Tibial nerve (tissue), 3 donors: Measurements from ENCODE around the gene HMGXB4.

Source experiments
- POLR2A ChIP-seq, 2 donors: fragments of 450-650 bp; IDR thresholded peaks; one replicate each; pipeline ENCODE4 v1.6.1; 2017; ENCODE audit warnings: antibody characterized with exemption in 2 of 2, mild to moderate bottlenecking in 2 of 2, moderate library complexity in 2 of 2
- TF ChIP-seq, protein P1 (sequence below), 5 experiments: fragments of 200-600 bp in 3 of 5; fragments of 450-650 bp in 2 of 5; sonication (generic) in 3 of 5; IDR thresholded peaks; one replicate each; pipeline ENCODE4 v1.5.1; 2016 to 2019; ENCODE audit warnings: antibody characterized with exemption in 5 of 5, mild to moderate bottlenecking in 3 of 5, moderate library complexity in 2 of 5

- TF ChIP-seq, protein P1, sequence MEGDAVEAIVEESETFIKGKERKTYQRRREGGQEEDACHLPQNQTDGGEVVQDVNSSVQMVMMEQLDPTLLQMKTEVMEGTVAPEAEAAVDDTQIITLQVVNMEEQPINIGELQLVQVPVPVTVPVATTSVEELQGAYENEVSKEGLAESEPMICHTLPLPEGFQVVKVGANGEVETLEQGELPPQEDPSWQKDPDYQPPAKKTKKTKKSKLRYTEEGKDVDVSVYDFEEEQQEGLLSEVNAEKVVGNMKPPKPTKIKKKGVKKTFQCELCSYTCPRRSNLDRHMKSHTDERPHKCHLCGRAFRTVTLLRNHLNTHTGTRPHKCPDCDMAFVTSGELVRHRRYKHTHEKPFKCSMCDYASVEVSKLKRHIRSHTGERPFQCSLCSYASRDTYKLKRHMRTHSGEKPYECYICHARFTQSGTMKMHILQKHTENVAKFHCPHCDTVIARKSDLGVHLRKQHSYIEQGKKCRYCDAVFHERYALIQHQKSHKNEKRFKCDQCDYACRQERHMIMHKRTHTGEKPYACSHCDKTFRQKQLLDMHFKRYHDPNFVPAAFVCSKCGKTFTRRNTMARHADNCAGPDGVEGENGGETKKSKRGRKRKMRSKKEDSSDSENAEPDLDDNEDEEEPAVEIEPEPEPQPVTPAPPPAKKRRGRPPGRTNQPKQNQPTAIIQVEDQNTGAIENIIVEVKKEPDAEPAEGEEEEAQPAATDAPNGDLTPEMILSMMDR (IDR thresholded peaks at IDR 0.05): no peak
- TF ChIP-seq POLR2A (IDR thresholded peaks at IDR 0.05): no peak
Observed at GRCh38 chr22:35306350-35306967, 49.2 kb downstream of the HMGXB4 start.
